IMR-90 (cell line): ENCODE results near the gene INPP5E. TPM values are rescaled to one million over a fixed set of nuclear protein-coding genes. Genes with fewer than 3 reads are reported as not detected.

Experiments
- ATAC-seq: fragments of 200-7000 bp; cut with Tn5 transposase; 2 replicates; pipeline ENCODE4 v1.9.1; 2020; ENCODE audit warnings: low read depth, mild to moderate bottlenecking, moderate library complexity
- BruUV-seq: library from RNA; stranded (reverse); fragments of 400-500 nt; replicated peaks from 2 replicates; lab custom pipeline; 2021; lab: Mats Ljungman, UMichigan
- CTCF ChIA-PET: fragments of 300-600 bp; formaldehyde crosslinking; extraction: SDS; loops from one replicate; lab custom pipeline; 2021; ENCODE audit warnings: antibody characterized with exemption; lab: Yijun Ruan, JAX
- POLR2A ChIA-PET: fragments of 300-600 bp; sonication (Branson Sonifier 250); formaldehyde crosslinking; loops from one replicate; lab custom pipeline; 2022; ENCODE audit warnings: antibody characterized with exemption; ENCODE audit not compliant: unreplicated experiment; lab: Charles Lee
- DNase-seq: peaks from one replicate; pipeline ENCODE4 v3.0.0; 2013
- H2AFZ ChIP-seq: replicated peaks from 2 replicates; pipeline ENCODE3; 2013; ENCODE audit warnings: low read length, mild to moderate bottlenecking; ENCODE audit not compliant: poor library complexity
- H2AK5ac ChIP-seq: 2 replicates; pipeline ENCODE4 v1.6.1; 2013; ENCODE audit warnings: low read depth, low read length, inconsistent platforms
- H2AK9ac ChIP-seq: replicated peaks from 2 replicates; pipeline ENCODE3; 2013; ENCODE audit warnings: mild to moderate bottlenecking, low read depth, low read length, moderate library complexity; ENCODE audit not compliant: poor library complexity
- H2BK120ac ChIP-seq: 2 replicates; pipeline ENCODE4 v1.6.1; 2013; ENCODE audit warnings: low read depth, low read length, inconsistent platforms
- H2BK15ac ChIP-seq: 3 replicates; pipeline ENCODE4 v1.6.1; 2013; ENCODE audit warnings: low read depth, low read length, inconsistent platforms
- H2BK20ac ChIP-seq: 2 replicates; pipeline ENCODE4 v1.6.1; 2013; ENCODE audit warnings: low read depth, mild to moderate bottlenecking, inconsistent platforms, low read length, moderate library complexity
- H2BK5ac ChIP-seq: 2 replicates; pipeline ENCODE4 v1.6.1; 2013; ENCODE audit warnings: mild to moderate bottlenecking, low read depth, low read length, inconsistent platforms; ENCODE audit not compliant: poor library complexity, severe bottlenecking
- H3K14ac ChIP-seq: replicated peaks from 2 replicates; pipeline ENCODE4 v1.6.1; 2013; ENCODE audit warnings: low read depth, low read length, inconsistent platforms
- H3K18ac ChIP-seq: 2 replicates; pipeline ENCODE4 v1.6.1; 2013; ENCODE audit warnings: low read depth, low read length, control low read depth
- H3K23ac ChIP-seq: 2 replicates; pipeline ENCODE4 v1.6.1; 2013; ENCODE audit warnings: low read depth, low read length, inconsistent platforms
- H3K27ac ChIP-seq: 2 replicates; pipeline ENCODE4 v1.5.1; 2013; ENCODE audit warnings: mild to moderate bottlenecking, control low read depth, low read length; ENCODE audit not compliant: insufficient read depth
- H3K27me3 ChIP-seq: 2 replicates; pipeline ENCODE4 v1.6.1; 2013; ENCODE audit warnings: low read length; ENCODE audit not compliant: control insufficient read depth, insufficient read depth
- H3K36me3 ChIP-seq: 2 replicates; pipeline ENCODE4 v1.6.1; 2013; ENCODE audit warnings: low read length, mixed read lengths; ENCODE audit not compliant: control insufficient read depth, insufficient read depth
- H3K4ac ChIP-seq: 2 replicates; pipeline ENCODE4 v1.6.1; 2013; ENCODE audit warnings: low read depth, low read length, inconsistent platforms
- H3K4me1 ChIP-seq: 2 replicates; pipeline ENCODE4 v1.6.1; 2013; ENCODE audit warnings: low read length, mixed read lengths; ENCODE audit not compliant: control insufficient read depth, insufficient read depth
- H3K4me2 ChIP-seq: 2 replicates; pipeline ENCODE4 v1.6.1; 2013; ENCODE audit warnings: low read depth, mild to moderate bottlenecking, control low read depth, low read length, moderate library complexity
- H3K4me3 ChIP-seq: 2 replicates; pipeline ENCODE4 v1.5.1; 2013; ENCODE audit warnings: low read depth, mild to moderate bottlenecking, control low read depth, low read length, moderate library complexity; ENCODE audit not compliant: insufficient read depth
- H3K56ac ChIP-seq: 2 replicates; pipeline ENCODE4 v1.6.1; 2013; ENCODE audit warnings: low read length, inconsistent platforms; ENCODE audit not compliant: insufficient read depth; ENCODE audit errors: extremely low read depth
- H3K79me1 ChIP-seq, 2 experiments: 2 replicates each; pipeline ENCODE4 v1.6.1; 2013; ENCODE audit warnings: low read length in 2 of 2, inconsistent platforms in 1 of 2, low read depth in 1 of 2
- H3K9ac ChIP-seq: 2 replicates; pipeline ENCODE4 v1.6.1; 2013; ENCODE audit warnings: low read depth, low read length, control low read depth
- H3K9me1 ChIP-seq: 2 replicates; pipeline ENCODE4 v1.6.1; 2013; ENCODE audit warnings: low read length, inconsistent platforms; ENCODE audit not compliant: insufficient read depth
- H3K9me3 ChIP-seq: 2 replicates; pipeline ENCODE4 v1.6.1; 2013; ENCODE audit warnings: low read length; ENCODE audit not compliant: control insufficient read depth, insufficient read depth
- H4K20me1 ChIP-seq: 2 replicates; pipeline ENCODE4 v1.6.1; 2013; ENCODE audit warnings: low read length, inconsistent platforms; ENCODE audit not compliant: insufficient read depth
- H4K5ac ChIP-seq: 2 replicates; pipeline ENCODE4 v1.6.1; 2013; ENCODE audit warnings: mild to moderate bottlenecking, low read depth, low read length, control low read depth
- H4K8ac ChIP-seq, 2 experiments: 2 replicates each; pipeline ENCODE4 v1.6.1; 2013; ENCODE audit warnings: low read depth in 2 of 2, low read length in 2 of 2, control low read depth in 1 of 2, inconsistent platforms in 1 of 2
- H4K91ac ChIP-seq: 2 replicates; pipeline ENCODE4 v1.6.1; 2013; ENCODE audit warnings: low read depth, low read length, inconsistent platforms; ENCODE audit not compliant: insufficient read depth
- CEBPB ChIP-seq: IDR thresholded peaks from 2 replicates; pipeline ENCODE4 v1.6.1; 2012; ENCODE audit warnings: low read depth, low read length, improper control_type of control experiment
- CTCF ChIP-seq: conservative IDR thresholded peaks from 2 replicates; pipeline ENCODE4 v1.5.1; 2012; ENCODE audit warnings: mild to moderate bottlenecking, low read depth, low read length, improper control_type of control experiment
- ELK1 ChIP-seq: fragments of 150-350 bp; IDR thresholded peaks from 2 replicates; pipeline ENCODE4 v1.6.1; 2016; ENCODE audit warnings: low read depth, mild to moderate bottlenecking, low read length, moderate library complexity, borderline replicate concordance
- FOS ChIP-seq: fragments of 150-350 bp; IDR thresholded peaks from 2 replicates; pipeline ENCODE4 v1.6.1; 2016; ENCODE audit warnings: low read depth, low read length
- MAFK ChIP-seq: IDR thresholded peaks from 2 replicates; pipeline ENCODE4 v1.6.1; 2012; ENCODE audit warnings: low read depth, low read length, improper control_type of control experiment
- MAZ ChIP-seq: IDR thresholded peaks from 2 replicates; pipeline ENCODE4 v1.6.1; 2012; ENCODE audit warnings: low read depth, mild to moderate bottlenecking, low read length, improper control_type of control experiment, moderate library complexity, borderline replicate concordance
- MXI1 ChIP-seq: IDR thresholded peaks from 2 replicates; pipeline ENCODE4 v1.6.1; 2012; ENCODE audit warnings: low read depth, mild to moderate bottlenecking, low read length, moderate library complexity, borderline replicate concordance
- POLR2A ChIP-seq: IDR thresholded peaks from 2 replicates; pipeline ENCODE4 v1.6.1; 2012; ENCODE audit warnings: mild to moderate bottlenecking, low read depth, low read length
- RAD21 ChIP-seq: IDR thresholded peaks from 2 replicates; pipeline ENCODE4 v1.6.1; 2012; ENCODE audit warnings: low read length, improper control_type of control experiment
- RCOR1 ChIP-seq: IDR thresholded peaks from 2 replicates; pipeline ENCODE4 v1.6.1; 2012; ENCODE audit warnings: mild to moderate bottlenecking, low read length, improper control_type of control experiment; ENCODE audit not compliant: insufficient replicate concordance
- RFX5 ChIP-seq: IDR thresholded peaks from 2 replicates; pipeline ENCODE4 v1.8.0; 2012; ENCODE audit warnings: low read depth, mild to moderate bottlenecking, low read length, moderate library complexity
- USF2 ChIP-seq: fragments of 150-350 bp; IDR thresholded peaks from 2 replicates; pipeline ENCODE4 v1.6.1; 2017; ENCODE audit warnings: mild to moderate bottlenecking, antibody characterized with exemption, low read length, low read depth
- WGBS, 2 experiments: methylation state at CpG; one replicate each; pipeline versions ENCODE4 v1.1.5 to v1.1.7; 2013; ENCODE audit warnings: missing lambda C conversion rate in 2 of 2; ENCODE audit not compliant: insufficient read length in 1 of 2; ENCODE audit errors: extremely low coverage in 2 of 2; 5-methylcytosine and 5-hydroxymethylcytosine counted together
- dilution Hi-C: fragments of 300-500 bp; cut with HindIII; formaldehyde crosslinking; loops from one replicate; pipeline ENCODE4 v1.14.3; 2018; ENCODE audit warnings: low sequenced_read_pairs; ENCODE audit not compliant: unreplicated experiment
- in situ Hi-C: fragments of 300-500 bp; cut with MboI; formaldehyde crosslinking; loops from 3 replicates; pipeline ENCODE4 v1.14.3; 2019; ENCODE audit warnings: low sequenced_read_pairs, inconsistent platforms, mixed read lengths
- intact Hi-C: fragments of 100-400 bp; cut with micrococcal nuclease; formaldehyde crosslinking; loops from 2 replicates; pipeline ENCODE4 v1.10.0; 2022
- polyA plus RNA-seq, 3 experiments: library from polyadenylated mRNA; depleted of rRNA; stranded (reverse); fragments of >200 nt; gene quantifications; 2 replicates each; pipeline ENCODE4 v1.2.3, GENCODE V29; 2012; ENCODE audit warnings: low replicate concordance in 1 of 3
- total RNA-seq: library from RNA; depleted of rRNA; stranded (reverse); fragments of >200 nt; gene quantifications from 2 replicates; pipeline ENCODE4 v1.2.3, GENCODE V29; 2012

Gene INPP5E
- total and polyA plus RNA-seq, 2 of the 4 experiments (the other 2 are of a cell fraction) = 1.6 to 9.4 TPM

DNA sequence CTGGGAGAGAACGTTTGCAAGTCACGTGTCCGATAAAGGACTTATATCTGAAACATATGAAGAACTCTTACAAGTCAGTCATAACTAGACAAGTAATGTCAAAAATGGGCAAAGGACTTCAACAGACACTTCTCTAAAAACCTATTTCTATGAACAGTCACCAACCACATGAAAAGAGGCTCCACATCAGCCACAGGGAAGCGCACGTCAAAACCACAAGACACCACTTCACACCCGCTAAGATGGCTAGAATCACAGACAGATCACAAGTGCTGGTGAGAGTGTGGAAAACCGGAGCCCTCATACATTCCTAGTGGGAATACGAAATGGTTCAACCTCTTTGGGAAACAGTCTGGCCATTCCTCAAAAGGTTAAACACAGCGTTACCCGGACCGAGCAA lies 54.6 kb downstream of the INPP5E start:
- H3K9ac ChIP-seq = no peak overlapping the region
- H3K18ac ChIP-seq = no peak overlapping the region
- no peak for ATAC-seq
- H2BK5ac ChIP-seq = no peak overlapping the region
- H3K79me1 ChIP-seq = peaks cover 0 to 4% of the 10 kb centered on the region in 2 experiments; a peak in 1 of 4 replicates
- dilution Hi-C loops = no loop called here
- H3K23ac ChIP-seq = no peak overlapping the region
- TF ChIP-seq RCOR1 = no peak
- no peak for TF ChIP-seq CEBPB
- no peak for TF ChIP-seq FOS
- no peak for TF ChIP-seq ELK1
- TF ChIP-seq RAD21 = no peak
- TF ChIP-seq MAFK = no peak
- no peak for TF ChIP-seq POLR2A
- TF ChIP-seq USF2 = no peak
- no peak for TF ChIP-seq MXI1
- no peak for TF ChIP-seq MAZ
- no peak for TF ChIP-seq RFX5
- TF ChIP-seq CTCF = no peak
- no peak overlapping the region for H3K14ac ChIP-seq
- no peak overlapping the region for H4K8ac ChIP-seq
- 100% methylated on average over 3 of the region's 11 CpGs; no CpG with 5 or more reads in 1 of the 2 experiments for WGBS, 2 experiments
- no peak overlapping the region for H3K56ac ChIP-seq
- intact Hi-C loops = no loop called here
- in situ Hi-C loops = no loop called here
- H2AK9ac ChIP-seq = no peak overlapping the region
- ChIA-PET POLR2A (no interaction called here), CTCF (interaction anchor here (0.6 to 1.6 kb wide), 2 partner anchors 12 to 1571 kb away, joined by 3 read pairs; no protein-coding TSS in a partner anchor)
- H2BK15ac ChIP-seq = no peak overlapping the region
- H2BK20ac ChIP-seq = no peak overlapping the region
- no peaks in the 10 kb centered on the region for H3K9me3 ChIP-seq
- H2BK120ac ChIP-seq = no peak overlapping the region
- DNase-seq = no peak
- H3K27me3 ChIP-seq = no peaks in the 10 kb centered on the region
- H3K9me1 ChIP-seq = no peaks in the 10 kb centered on the region
- no TSS peak for BruUV-seq
- H4K91ac ChIP-seq = no peak overlapping the region
- no peak overlapping the region for H3K4me3 ChIP-seq
- no peak overlapping the region for H4K5ac ChIP-seq
- H3K4me2 ChIP-seq = no peak overlapping the region
- H2AK5ac ChIP-seq = no peak overlapping the region
- H3K36me3 ChIP-seq = peaks cover 72% of the 10 kb centered on the region
- H3K4me1 ChIP-seq = no peaks in the 10 kb centered on the region
- H4K20me1 ChIP-seq = no peaks in the 10 kb centered on the region
- H3K4ac ChIP-seq = no peak overlapping the region
- H2AFZ ChIP-seq = no peak overlapping the region
- no peak overlapping the region for H3K27ac ChIP-seq
